Suppressor macrophage (primary cell): ENCODE results near the gene VIPR2.
"Not testable (repeated sequence)": the region's sequence is repeated elsewhere in the genome, so short reads cannot be mapped to it uniquely, and the experiment has no call there.

Experiments
- DNase-seq, 4 experiments: peaks; one replicate each; pipeline ENCODE4 v3.0.0-alpha.2; 2020 to 2022

The VIPR2 gene

DNA sequence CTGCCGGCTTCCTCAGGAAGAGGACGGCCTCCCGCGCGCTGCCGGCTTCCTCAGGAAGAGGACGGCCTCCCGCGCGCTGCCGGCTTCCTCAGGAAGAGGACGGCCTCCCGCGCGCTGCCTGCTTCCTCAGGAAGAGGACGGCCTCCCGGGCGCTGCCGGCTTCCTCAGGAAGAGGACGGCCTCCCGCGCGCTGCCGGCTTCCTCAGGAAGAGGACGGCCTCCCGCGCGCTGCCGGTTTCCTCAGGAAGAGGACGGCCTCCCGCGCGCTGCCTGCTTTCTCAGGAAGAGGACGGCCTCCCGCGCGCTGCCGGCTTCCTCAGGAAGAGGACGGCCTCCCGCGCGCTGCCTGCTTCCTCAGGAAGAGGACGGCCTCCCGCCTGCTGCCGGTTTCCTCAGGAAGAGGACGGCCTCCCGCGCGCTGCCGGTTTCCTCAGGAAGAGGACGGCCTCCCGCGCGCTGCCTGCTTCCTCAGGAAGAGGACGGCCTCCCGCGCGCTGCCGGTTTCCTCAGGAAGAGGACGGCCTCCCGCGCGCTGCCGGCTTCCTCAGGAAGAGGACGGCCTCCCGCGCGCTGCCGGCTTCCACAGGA is 138.6 kb downstream of the VIPR2 start:
- not testable (repeated sequence) for DNase-seq

GRCh38 chr7:159005618-159006017 is 139.0 kb downstream of the VIPR2 start:
- no peak for DNase-seq

DNA sequence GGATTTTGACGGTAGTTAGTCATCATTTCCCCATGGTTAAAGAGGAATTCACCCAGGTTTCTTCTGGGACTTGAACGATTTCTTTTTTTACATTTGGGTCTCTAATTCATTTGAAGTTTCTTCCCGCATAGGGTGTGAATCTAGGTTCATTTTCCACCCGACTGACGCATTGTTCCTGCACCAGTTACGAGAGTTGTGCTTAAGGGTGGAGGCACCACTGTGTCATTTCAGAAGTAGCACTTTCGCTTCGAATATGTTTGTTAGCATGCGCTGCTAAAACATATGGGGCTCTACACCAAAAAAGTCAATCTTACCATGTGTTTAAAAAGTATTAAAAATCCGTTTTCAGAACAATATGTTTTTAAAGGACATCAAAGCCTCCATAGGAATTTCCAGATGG is 140.3 kb downstream of the VIPR2 start:
- DNase-seq, result no peak

DNA sequence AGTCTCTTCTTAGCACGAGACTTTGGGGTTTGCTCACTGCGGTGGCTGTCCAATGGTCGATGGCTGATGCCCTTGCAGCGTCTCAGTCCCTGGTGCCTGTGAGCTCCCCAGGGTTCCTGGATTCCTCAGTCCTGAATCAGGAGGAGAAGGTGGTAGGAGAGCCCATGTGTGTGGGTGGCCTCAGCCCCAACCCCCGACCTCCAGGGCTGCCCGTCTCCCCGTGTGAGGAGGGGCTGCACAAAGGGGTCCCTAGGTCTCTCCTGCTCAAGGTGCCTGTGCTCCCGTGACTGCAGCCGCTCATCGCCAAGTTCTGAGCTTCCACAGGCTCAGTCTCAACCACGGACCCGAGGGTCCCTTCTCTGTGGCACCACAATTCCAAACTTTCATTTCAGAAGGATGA is 142.9 kb downstream of the VIPR2 start:
- no peak for DNase-seq

DNA sequence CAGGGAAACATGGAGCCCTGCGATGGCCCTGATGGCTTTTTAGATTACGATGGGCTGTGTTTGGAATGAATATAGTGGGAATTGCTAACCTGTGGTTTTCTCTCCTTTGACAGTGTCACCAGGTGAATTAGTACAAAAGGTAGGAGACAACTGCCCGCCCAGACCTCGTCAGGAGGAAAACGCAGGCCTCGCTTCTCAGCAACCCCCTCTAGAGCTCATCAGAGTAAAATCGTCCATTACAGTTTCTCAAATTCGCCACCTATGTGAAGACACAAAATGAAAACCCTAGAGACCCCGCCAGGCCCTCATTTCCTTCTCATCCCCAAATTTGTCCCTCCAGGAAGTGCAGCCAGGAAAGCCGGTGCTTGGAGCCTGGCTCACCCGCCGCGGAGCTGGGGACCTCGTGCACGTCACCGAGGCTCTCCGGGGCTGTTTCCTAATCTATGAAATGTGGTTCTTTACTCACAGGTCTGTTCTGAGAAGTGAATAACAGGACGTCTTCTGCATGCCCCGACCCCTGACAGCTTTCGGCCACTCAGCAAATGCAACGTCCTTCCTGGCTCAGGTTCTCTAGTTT is 143.7 kb downstream of the VIPR2 start:
- DNase-seq, result no peak

DNA sequence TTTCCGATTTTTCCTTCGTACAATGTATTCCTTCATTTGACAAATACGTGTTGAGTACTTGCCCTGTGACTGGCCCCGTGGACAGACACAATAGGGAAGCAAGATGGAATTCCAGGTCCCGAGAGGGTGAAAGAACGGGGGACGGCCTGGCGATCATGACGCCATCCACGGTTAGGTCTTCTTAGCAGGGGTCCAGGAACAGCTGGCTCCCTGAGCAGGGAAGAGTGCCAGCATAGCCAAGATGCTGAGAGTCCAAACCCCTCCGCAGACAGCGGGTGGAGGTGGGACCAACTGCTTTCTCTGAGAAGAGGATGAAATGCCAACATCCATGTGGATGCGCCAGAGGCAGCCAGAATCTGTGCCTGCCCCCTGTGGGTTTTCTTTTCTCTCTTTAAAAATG is 144.6 kb downstream of the VIPR2 start:
- DNase-seq, result no peak

DNA sequence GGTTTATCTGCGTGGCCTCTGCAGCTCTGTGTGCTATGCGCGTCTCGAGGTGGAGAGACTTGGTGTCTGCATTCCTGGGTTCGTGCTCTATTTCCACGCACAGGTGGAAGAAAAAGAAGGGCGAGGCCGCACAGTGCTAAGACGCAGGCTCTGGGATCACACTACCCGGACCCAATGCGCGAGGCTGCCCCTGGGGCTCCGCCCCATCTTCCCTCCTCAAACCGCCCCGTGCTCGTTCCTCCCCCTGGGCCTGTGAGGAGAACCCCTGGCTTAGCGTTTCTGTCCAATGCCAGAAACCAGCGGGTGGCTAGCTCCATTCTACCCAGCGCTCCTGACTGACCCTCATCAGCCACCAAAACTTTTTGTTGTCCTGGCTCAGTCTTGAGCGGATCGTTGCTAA is 145.2 kb downstream of the VIPR2 start:
- no peak for DNase-seq

DNA sequence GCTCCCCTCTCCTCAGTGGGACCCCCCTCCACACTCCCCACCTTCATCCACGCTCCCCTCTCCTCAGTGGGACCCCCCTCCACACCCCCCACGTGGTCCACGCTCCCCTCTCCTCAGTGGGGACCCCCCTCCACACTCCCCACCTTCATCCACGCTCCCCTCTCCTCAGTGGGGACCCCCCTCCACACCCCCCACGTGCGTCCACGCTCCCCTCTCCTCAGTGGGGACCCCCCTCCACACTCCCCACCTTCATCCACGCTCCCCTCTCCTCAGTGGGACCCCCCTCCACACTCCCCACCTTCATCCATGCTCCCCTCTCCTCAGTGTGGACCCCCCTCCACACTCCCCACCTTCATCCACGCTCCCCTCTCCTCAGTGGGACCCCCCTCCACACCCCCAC is 146.4 kb downstream of the VIPR2 start:
- DNase-seq, result not testable (repeated sequence)

DNA sequence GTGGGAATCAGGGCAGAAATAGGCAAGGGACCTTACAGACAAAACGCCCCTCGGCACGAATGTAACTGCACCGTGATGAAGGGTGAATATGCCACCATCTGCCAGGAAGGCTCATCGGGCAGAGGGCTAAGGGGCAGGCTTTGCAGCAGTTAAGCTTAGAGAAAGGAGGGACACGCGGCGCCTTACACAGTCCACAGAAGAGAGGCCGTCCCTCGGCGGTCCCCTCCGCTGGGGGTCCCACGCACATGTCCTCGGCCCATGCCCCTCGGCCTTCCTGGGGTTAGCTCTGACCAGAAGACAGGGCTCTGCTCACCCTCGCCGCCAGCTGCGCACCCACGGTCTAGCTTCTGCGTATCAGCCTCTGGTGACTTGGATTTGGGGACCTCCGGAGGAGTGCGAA is 147.2 kb downstream of the VIPR2 start:
- DNase-seq, result no peak

DNA sequence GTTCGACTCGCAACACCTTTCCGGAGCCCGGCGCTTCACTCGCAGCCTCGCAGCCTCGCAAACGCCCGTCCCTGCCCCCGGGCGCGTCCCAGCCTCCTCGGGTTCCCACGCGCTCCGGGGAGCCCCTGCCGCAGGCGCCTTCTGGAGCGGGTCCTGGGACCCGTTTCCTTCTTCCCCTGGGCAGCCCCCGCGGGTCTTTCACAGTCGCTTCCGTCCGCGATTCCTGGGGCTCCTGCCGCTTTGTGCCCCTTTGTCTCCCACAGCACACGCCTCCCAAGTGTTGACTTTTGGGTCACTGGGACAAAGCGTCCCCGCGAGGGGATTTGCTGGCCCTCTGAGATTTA is 147.6 kb downstream of the VIPR2 start:
- no peak for DNase-seq

DNA sequence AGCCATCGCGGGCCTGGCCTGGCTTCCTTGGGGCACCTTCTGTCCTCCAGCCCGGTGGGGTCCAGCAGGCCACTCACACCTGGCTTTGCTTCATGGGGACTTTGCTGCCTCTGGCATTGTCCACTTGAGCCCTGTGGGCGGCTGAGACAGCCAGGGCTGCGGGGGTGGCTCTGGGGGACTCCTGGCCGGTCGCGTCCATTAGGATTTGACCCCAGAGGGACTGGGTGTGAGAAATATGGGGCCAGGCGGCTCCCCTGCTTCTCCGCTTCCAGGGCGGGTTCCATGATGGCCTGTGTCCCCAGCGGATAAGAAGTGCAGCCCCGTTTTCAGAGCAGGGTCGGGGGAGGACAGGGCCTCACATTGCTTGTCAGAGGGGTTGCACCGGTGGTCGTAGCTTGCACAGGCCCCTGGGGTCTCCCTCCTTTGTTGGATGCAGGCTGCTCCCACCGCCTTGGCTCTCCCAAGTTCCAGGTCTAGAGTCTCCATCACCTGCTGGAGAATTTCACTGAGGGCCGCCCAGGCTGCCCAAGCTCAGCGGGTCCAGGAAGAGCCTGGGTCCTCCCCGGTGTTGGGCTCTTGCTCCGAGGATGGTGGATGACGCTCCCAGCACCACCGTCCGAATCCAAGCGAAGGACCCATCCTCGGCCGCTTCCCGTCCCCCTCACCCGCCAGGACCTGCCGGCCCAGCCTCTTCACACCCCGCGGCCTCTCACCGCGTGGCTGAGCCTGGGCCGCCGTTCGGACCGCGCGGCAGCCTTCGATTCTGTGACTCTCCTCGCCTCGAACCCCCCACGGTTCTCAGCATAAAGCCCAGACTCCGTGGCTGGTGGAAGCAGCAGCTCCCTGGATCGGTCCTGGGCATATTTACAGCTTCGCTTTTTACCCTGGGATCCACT is 148.2 kb downstream of the VIPR2 start:
- no peak for DNase-seq

- no peak for DNase-seq
These were observed 149.2 kb downstream of the VIPR2 start for GRCh38 chr7:158995514-158995913.

DNA sequence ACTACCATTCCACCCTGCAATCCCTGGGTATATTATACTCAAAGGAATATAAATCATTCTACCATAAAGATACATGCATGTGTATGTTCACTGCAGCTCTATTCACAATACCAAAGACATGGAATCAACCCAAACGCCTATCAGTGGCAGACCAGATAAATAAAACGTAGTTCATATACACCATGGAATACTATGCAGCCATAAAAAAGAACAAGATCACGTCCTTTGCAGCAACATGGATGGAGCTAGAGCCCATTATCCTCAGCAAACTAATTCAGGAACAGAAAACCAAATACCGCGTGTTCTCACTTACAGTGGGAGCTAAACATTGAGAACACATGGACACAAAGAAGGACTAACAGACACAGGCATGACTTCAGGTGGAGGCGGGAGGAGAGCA is 150.0 kb downstream of the VIPR2 start:
- DNase-seq, result no peak

- DNase-seq, result no peak
These were observed 151.1 kb downstream of the VIPR2 start for GRCh38 chr7:158993591-158993990.

GRCh38 chr7:158992759-158993158 is 151.9 kb downstream of the VIPR2 start:
- no peak for DNase-seq

- DNase-seq, result no peak
These were observed 152.6 kb downstream of the VIPR2 start for GRCh38 chr7:158991824-158992621.

DNA sequence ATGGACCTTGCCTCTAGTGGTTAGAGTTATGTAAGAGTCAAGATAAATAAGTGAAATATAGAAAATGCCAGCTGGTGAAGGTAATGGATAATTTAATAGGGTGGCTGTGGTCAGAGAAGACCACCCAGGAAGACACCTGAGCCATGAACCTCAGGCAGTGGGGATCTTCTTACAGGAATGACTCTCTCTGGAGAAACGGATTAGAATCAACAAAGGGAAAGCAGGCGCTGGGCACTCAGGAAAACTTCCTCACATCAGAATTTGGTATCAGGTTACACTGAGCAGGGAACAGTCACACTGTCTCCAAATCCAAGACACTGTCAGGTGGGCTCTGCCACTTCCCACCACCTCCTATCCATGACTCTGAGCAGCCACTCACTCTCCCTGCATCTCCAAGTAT is 155.7 kb downstream of the VIPR2 start:
- DNase-seq, result no peak

DNA sequence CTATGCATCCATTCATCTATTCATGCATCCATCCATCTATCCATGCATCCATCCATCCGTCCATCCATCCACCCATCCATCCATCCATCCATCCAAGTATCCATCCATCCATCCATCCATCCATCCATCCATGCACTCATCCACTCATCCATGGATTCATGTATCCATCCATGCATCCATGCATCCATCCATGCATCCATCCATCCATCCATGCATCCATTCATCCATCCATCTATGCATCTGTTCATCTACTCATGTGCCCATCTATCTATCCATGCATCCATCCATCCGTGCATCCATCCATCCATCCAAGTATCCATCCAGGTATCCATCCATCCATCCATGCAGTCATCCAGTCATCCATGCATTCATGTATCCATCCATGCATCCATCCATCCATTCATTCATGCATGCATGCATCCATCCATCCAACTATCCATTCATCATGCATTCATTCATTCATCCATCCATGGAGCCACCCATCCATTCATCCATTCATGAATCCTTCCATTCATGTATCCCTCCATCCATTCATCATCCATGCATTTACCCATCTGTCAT is 156.3 kb downstream of the VIPR2 start:
- DNase-seq, result no peak

- DNase-seq, result no peak
These were observed 157.0 kb downstream of the VIPR2 start for GRCh38 chr7:158987691-158988090.

DNA sequence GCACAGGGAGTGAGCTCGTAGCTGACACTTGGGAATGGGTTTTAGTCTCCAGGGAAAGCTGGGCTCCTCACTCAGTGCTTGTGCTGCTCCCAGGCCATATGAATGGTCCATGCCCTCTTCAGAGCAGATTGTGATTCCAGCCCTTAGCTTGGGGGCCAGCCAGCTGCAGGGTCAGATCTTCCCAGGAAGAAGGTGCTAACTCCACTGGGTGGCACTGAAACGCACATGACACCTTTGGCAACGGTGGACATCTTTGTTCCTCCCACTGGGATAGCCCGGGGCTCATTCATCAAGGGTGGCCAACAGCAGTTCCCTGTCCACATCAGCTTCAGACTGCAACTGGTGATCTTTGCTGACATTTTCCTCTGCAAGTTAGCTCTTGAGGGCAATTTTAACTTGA is 159.1 kb downstream of the VIPR2 start:
- no peak for DNase-seq

DNA sequence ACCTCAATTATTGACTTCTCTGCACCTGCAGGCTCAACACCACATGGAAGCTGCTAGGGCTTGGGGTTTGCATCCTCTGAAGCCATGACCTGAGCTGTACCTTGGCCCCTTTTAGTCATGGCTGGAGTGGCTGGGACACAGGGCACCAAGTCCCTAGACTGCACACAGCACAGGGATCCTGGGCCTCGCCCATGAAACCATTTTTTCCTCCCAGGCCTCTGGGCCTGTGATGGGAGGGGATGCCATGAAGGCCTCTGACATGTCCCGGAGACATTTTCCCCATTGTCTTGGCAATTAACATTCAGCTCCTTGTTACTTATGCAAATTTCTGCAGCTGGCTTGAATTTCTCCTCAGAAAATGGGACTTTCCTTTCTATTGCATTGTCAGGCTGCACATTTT is 160.7 kb downstream of the VIPR2 start:
- not testable (repeated sequence) for DNase-seq

- not testable (repeated sequence) for DNase-seq
These were observed 162.6 kb downstream of the VIPR2 start for GRCh38 chr7:158982080-158982479.
